GM18519 (cell line): ENCODE measurements around the gene CNN3.

Experiments
- ATAC-seq: cut with Tn5 transposase; IDR thresholded peaks from one replicate; pipeline ENCODE4 v1.9.1; 2021; ENCODE audit warnings: mild to moderate bottlenecking, moderate library complexity; ENCODE audit not compliant: unreplicated experiment, low FRiP score

Gene CNN3

GRCh38 chr1:94892604-94893254 is 34.2 kb downstream of the CNN3 start:
- no peak for ATAC-seq

- no peak for ATAC-seq
These were observed 38.7 kb downstream of the CNN3 start for GRCh38 chr1:94888201-94888600.

GRCh38 chr1:94887603-94888171 is 39.2 kb downstream of the CNN3 start:
- no peak for ATAC-seq

- no peak for ATAC-seq
These were observed 39.8 kb downstream of the CNN3 start for GRCh38 chr1:94887106-94887505.

GRCh38 chr1:94886361-94886760 is 40.5 kb downstream of the CNN3 start:
- ATAC-seq: no peak

- ATAC-seq: no peak
These were observed 42.4 kb downstream of the CNN3 start for GRCh38 chr1:94884507-94884906.

- no peak for ATAC-seq
These were observed 42.8 kb downstream of the CNN3 start for GRCh38 chr1:94884106-94884505.

- no peak for ATAC-seq
These were observed 43.2 kb downstream of the CNN3 start for GRCh38 chr1:94883691-94884090.

GRCh38 chr1:94878329-94878728 is 48.6 kb downstream of the CNN3 start:
- ATAC-seq: no peak

- ATAC-seq: no peak
These were observed 50.5 kb downstream of the CNN3 start for GRCh38 chr1:94876362-94876761.

- ATAC-seq: no peak
These were observed 51.1 kb downstream of the CNN3 start for GRCh38 chr1:94875794-94876193.

- ATAC-seq: no peak
These were observed 52.5 kb downstream of the CNN3 start for GRCh38 chr1:94874423-94874822.

- ATAC-seq: peak; percentile 74
These were observed 53.2 kb downstream of the CNN3 start for GRCh38 chr1:94873520-94874351.

GRCh38 chr1:94872771-94873495 is 54.0 kb downstream of the CNN3 start:
- no peak for ATAC-seq

GRCh38 chr1:94871031-94871430 is 55.9 kb downstream of the CNN3 start:
- ATAC-seq: no peak

GRCh38 chr1:94866164-94866807 is 60.6 kb downstream of the CNN3 start:
- no peak for ATAC-seq

GRCh38 chr1:94865360-94865759 is 61.5 kb downstream of the CNN3 start:
- ATAC-seq: no peak

GRCh38 chr1:94864821-94865220 is 62.1 kb downstream of the CNN3 start:
- ATAC-seq: no peak

- no peak for ATAC-seq
These were observed 63.0 kb downstream of the CNN3 start for GRCh38 chr1:94863919-94864318.

GRCh38 chr1:94863297-94863911 is 63.5 kb downstream of the CNN3 start:
- ATAC-seq: no peak
